ENCODE data around the gene CDH4.

The CDH4 gene

GRCh38 chr20:61620174-61620573 is 368.1 kb downstream of the CDH4 start:
- no peak for DNase-seq

GRCh38 chr20:61621035-61621730 is 369.1 kb downstream of the CDH4 start:
- DNase-seq, result no peak

GRCh38 chr20:61621852-61622251 is 369.8 kb downstream of the CDH4 start:
- DNase-seq, result no peak

GRCh38 chr20:61623451-61623850 is 371.4 kb downstream of the CDH4 start:
- no peak for DNase-seq

GRCh38 chr20:61625246-61625645 is 373.2 kb downstream of the CDH4 start:
- no peak for DNase-seq

GRCh38 chr20:61626412-61626811 is 374.4 kb downstream of the CDH4 start:
- no peak for DNase-seq

- DNase-seq, result no peak
Observed at GRCh38 chr20:61627791-61628415, 375.8 kb downstream of the CDH4 start.

GRCh38 chr20:61628480-61628879 is 376.4 kb downstream of the CDH4 start:
- DNase-seq, result no peak

GRCh38 chr20:61628901-61629601 is 377.0 kb downstream of the CDH4 start:
- no peak for DNase-seq

- DNase-seq, result no peak
Observed at GRCh38 chr20:61629602-61630390, 377.7 kb downstream of the CDH4 start.

- DNase-seq, result no peak
Observed at GRCh38 chr20:61630391-61630650, 378.3 kb downstream of the CDH4 start.

- no peak for DNase-seq
Observed at GRCh38 chr20:61630816-61631215, 378.8 kb downstream of the CDH4 start.

GRCh38 chr20:61631751-61632150 is 379.7 kb downstream of the CDH4 start:
- DNase-seq, result no peak

GRCh38 chr20:61633004-61633403 is 380.9 kb downstream of the CDH4 start:
- no peak for DNase-seq

GRCh38 chr20:61634376-61635145 is 382.5 kb downstream of the CDH4 start:
- DNase-seq, result no peak

GRCh38 chr20:61635721-61636455 is 383.8 kb downstream of the CDH4 start:
- DNase-seq, result no peak

- DNase-seq, result no peak
Observed at GRCh38 chr20:61636531-61637116, 384.6 kb downstream of the CDH4 start.

- no peak for DNase-seq
Observed at GRCh38 chr20:61638802-61639585, 386.9 kb downstream of the CDH4 start.

- no peak for DNase-seq
Observed at GRCh38 chr20:61640131-61640870, 388.2 kb downstream of the CDH4 start.

GRCh38 chr20:61640871-61641245 is 388.8 kb downstream of the CDH4 start:
- DNase-seq, result no peak
